Heart left ventricle (tissue), 16 donors: ENCODE data around the gene GIMAP4. TPM values are rescaled to one million over a fixed set of nuclear protein-coding genes. Genes with fewer than 3 reads are reported as not detected.
A peak's percentile ranks its signal among the peaks of the same experiment; 100 is the strongest.
"Not testable (repeated sequence)": the region's sequence is repeated elsewhere in the genome, so short reads cannot be mapped to it uniquely, and the experiment has no call there.

Source experiments
- ATAC-seq, 4 donors: fragments of 200-7000 bp; cut with Tn5 transposase; one replicate each; pipeline ENCODE4 v1.9.1; 2020 to 2022; ENCODE audit warnings: moderate library complexity in 4 of 4, mild to moderate bottlenecking in 3 of 4, moderate number of reproducible peaks in 1 of 4
- DNase-seq, 5 donors: peaks; one replicate each; pipeline ENCODE4 v3.0.0-alpha.2; 2020
- H3K27ac ChIP-seq, 12 donors: fragments of 200-600 bp; sonication (generic) in 4 of 12; one replicate each; pipeline versions ENCODE4 v1.5.0 to v1.8.0; 2016 to 2022; ENCODE audit warnings: mild to moderate bottlenecking in 2 of 12
- H3K27me3 ChIP-seq, 9 donors: fragments of 200-600 bp; sonication (generic) in 2 of 9; one replicate each; pipeline versions ENCODE4 v1.5.1 to v1.8.0; 2016 to 2022; ENCODE audit warnings: mild to moderate bottlenecking in 3 of 9
- H3K36me3 ChIP-seq, 9 donors: fragments of 200-600 bp; sonication (generic) in 2 of 9; one replicate each; pipeline versions ENCODE4 v1.5.0 to v1.8.0; 2018 to 2022; ENCODE audit warnings: mild to moderate bottlenecking in 2 of 9
- H3K4me1 ChIP-seq, 12 donors: fragments of 200-600 bp; sonication (generic) in 4 of 12; one replicate each; pipeline versions ENCODE4 v1.5.0 to v1.8.0; 2016 to 2022; ENCODE audit warnings: mild to moderate bottlenecking in 3 of 12
- H3K4me3 ChIP-seq, 12 donors: fragments of 200-600 bp; sonication (generic) in 4 of 12; one replicate each; pipeline versions ENCODE4 v1.5.0 to v1.8.0; 2017 to 2022; ENCODE audit warnings: mild to moderate bottlenecking in 9 of 12, moderate library complexity in 4 of 12
- H3K9me3 ChIP-seq, 12 donors: fragments of 200-600 bp; sonication (generic) in 4 of 12; one replicate each; pipeline versions ENCODE4 v1.5.0 to v1.8.0; 2016 to 2022; ENCODE audit warnings: mild to moderate bottlenecking in 1 of 12
- POLR2A ChIP-seq, 2 donors: fragments of 450-650 bp; IDR thresholded peaks; one replicate each; pipeline ENCODE4 v1.6.1; 2017; ENCODE audit warnings: antibody characterized with exemption in 2 of 2, mild to moderate bottlenecking in 2 of 2, moderate library complexity in 2 of 2
- WGBS, 4 donors: extraction: QIAGEN DNeasy Blood & Tissue Kit in 2 of 4; methylation state at CpG; one replicate each; pipeline versions ENCODE4 v1.1.5 to v1.1.7; 2013 to 2018; 5-methylcytosine and 5-hydroxymethylcytosine counted together
- intact Hi-C, 10 donors: fragments of 100-400 bp; cut with DNase I; formaldehyde crosslinking; loops; one replicate each; pipeline versions ENCODE4 v1.11.1 to v1.14.2; 2022
- polyA plus RNA-seq, 2 donors: library from polyadenylated mRNA; stranded (reverse); fragments of 200-250 nt; gene quantifications; one replicate each; pipeline ENCODE4 v1.2.3, GENCODE V29; 2013
- total RNA-seq, 9 donors: library from RNA; depleted of rRNA in 2 of 9; stranded (reverse); fragments of >200 nt in 2 of 9; fragmentation: NEBNext Ultra II Directional in 3 of 9; extraction: Animal tissue kit (Norgen Biotek cat#: 25700) in 3 of 9; gene quantifications; one replicate each; pipeline versions ENCODE4 v1.1.0 to v1.2.4, GENCODE V29; 2016 to 2023
- TF ChIP-seq, protein P1 (sequence below), 12 donors: fragments of 200-600 bp; sonication (generic) in 4 of 12; IDR thresholded peaks; one replicate each; pipeline versions ENCODE4 v1.5.0 to v1.8.0; 2018 to 2022; ENCODE audit warnings: antibody characterized with exemption in 12 of 12, mild to moderate bottlenecking in 5 of 12
- donor health status: ischemic (EF 13 %, LVEDD 7.1; RV severe dilation, severe dysfunction).
- donor health status: healthy with polysubstance abuse.
- donor health status: DM: no; HTN: yes; CAD: no.
- donor health status: DM: no; HTN: no; CAD: no.
- donor health status: ischemic (EF 25% LVEDD 6.9; RV normal size, moderate dysfunction).
- donor health status: ischemic (EF 25% LVEDD 5.7; RV mildly dilated, moderate dysfunction).
- donor health status: healthy.
- donor health status: DM: yes; HTN: yes; CAD: no.
- donor health status: ischemic (EF 35%, LVEDD 5.7; RV mildly dilated, moderate dysfunction).
- donor health status: nonischemic (EF 11% LVEDD 7.7; RV severe dilation, severe dysfunction).
- donor health status: DM: yes; HTN: yes; CAD: no.
- donor health status: PGD.
- donor health status: ischemic (EF 29% LVEDD 5.4; RV normal size, mild dysfunction).
- donor health status: nonischemic (EF 23%, LVEDD 6.1; RV moderate dilation, normal function).

The GIMAP4 gene
- total and polyA plus RNA-seq, 11 donors: 25.1 to 80.2 (median 35.2) TPM

DNA sequence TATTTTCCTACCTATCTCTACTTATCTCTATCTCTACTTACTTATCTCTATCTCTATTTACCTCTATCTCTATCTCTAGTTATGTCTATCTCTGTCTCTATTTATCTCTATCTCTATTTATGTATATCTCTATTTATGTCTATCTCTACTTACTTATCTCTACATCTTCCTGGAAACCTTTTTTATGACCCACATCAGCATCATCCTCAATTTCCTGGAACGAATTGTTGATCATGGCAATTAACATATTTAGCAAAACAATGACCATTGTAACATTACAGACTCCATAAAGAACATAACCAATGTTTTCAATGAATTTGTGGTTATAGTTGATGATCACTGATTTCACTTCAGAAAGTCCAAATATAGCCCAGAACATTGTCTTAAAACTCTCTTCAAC lies 46.7 kb downstream of the GIMAP4 start:
- 52 to 67% (median 59%) methylated on average over 1 of the region's 1 CpG for WGBS, 4 donors
- no peak overlapping the region for H3K4me3 ChIP-seq
- no peak overlapping the region for H3K27ac ChIP-seq
- intact Hi-C loops: no loop called here
- peaks cover 0 to 6% (median 0%) of the 10 kb centered on the region in 12 donors for H3K4me1 ChIP-seq
- ATAC-seq (no peak), DNase-seq (no peak)
- no peaks in the 10 kb centered on the region for H3K27me3 ChIP-seq
- H3K36me3 ChIP-seq: no peaks in the 10 kb centered on the region
- no peaks in the 10 kb centered on the region for H3K9me3 ChIP-seq
- no peak for TF ChIP-seq POLR2A (IDR thresholded peaks at IDR 0.05)
- TF ChIP-seq, protein P1, sequence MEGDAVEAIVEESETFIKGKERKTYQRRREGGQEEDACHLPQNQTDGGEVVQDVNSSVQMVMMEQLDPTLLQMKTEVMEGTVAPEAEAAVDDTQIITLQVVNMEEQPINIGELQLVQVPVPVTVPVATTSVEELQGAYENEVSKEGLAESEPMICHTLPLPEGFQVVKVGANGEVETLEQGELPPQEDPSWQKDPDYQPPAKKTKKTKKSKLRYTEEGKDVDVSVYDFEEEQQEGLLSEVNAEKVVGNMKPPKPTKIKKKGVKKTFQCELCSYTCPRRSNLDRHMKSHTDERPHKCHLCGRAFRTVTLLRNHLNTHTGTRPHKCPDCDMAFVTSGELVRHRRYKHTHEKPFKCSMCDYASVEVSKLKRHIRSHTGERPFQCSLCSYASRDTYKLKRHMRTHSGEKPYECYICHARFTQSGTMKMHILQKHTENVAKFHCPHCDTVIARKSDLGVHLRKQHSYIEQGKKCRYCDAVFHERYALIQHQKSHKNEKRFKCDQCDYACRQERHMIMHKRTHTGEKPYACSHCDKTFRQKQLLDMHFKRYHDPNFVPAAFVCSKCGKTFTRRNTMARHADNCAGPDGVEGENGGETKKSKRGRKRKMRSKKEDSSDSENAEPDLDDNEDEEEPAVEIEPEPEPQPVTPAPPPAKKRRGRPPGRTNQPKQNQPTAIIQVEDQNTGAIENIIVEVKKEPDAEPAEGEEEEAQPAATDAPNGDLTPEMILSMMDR (IDR thresholded peaks at IDR 0.05): no peak

DNA sequence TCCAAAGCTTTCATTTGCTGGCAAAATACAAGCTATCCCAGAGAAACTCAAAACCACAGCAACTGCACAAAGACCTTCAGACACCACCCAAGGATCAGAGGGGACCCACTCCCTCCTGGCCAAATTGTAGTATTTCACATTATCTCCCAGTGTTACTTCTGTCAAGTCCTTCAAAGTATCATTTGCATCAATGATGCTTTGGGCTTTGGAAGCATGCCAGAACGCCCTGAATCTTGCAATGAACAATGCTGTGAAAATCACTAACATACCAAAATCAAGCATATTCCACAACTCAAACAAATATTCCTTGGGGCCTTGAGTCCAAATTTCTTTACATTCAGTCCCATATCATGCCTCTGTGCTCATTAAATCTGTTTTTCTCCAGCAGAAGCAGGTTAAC lies 47.2 kb downstream of the GIMAP4 start:
- H3K36me3 ChIP-seq, intact Hi-C loops, H3K27ac ChIP-seq, H3K4me3 ChIP-seq, ATAC-seq, H3K4me1 ChIP-seq, H3K9me3 ChIP-seq, H3K27me3 ChIP-seq, DNase-seq: not testable (repeated sequence)
- WGBS, 4 donors: 67 to 91% (median 84%) methylated on average over 1 of the region's 1 CpG

DNA sequence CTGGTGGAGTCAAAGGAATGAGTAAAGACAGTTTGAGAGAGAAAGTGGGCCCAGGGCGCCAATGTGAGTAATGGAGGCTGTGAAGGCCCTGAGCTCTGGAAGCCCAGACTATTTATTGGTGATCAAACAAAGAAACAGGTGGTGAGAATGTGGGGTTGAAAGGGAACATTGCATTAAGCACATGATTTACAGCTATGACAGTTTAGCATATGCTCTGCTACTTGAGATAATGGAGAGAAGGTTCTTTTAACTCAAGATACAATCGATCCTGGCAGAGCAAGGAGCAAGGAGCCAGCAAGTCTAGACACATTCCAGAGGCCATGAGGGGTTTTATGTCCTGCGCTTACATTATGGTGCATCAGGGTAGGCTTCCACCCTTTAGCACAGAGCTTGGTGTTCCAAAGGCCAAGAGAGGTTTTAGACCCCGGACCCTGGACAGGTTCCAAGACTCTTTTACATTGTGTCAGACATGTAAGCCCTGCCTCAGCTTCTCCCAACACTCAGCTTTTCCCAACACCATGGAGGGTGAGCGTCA lies 48.1 kb downstream of the GIMAP4 start:
- peak in 1 of 5 donors; percentile 23 for DNase-seq
- intact Hi-C loops, H3K27ac ChIP-seq, ATAC-seq, H3K4me3 ChIP-seq, H3K36me3 ChIP-seq, H3K4me1 ChIP-seq, H3K9me3 ChIP-seq, H3K27me3 ChIP-seq: not testable (repeated sequence)
- WGBS, 4 donors: 69 to 81% (median 77%) methylated on average over 5 of the region's 5 CpGs

DNA sequence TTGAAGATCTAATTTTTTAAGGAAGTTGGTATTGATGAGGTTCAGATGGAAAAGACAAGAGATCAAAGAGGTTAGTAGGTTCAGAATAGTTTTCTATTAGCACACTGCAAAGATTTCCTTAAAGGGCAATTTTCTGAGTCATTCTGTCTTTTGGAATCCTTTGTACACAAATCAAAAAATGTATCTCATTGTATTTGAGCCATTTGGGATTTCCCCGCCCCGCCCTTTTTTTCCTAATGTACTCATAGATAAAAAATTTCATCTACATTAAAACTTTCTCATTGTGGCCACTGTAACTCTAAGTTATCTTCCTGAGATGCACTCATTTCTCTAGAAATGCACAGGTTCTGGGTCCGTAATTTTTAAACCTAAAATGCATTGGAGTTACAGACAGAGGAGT lies 52.9 kb downstream of the GIMAP4 start:
- DNase-seq (no peak), ATAC-seq (peak in 1 of 4 donors; percentile 20)
- no peak overlapping the region for H3K4me3 ChIP-seq
- 76 to 94% (median 85%) methylated on average over 3 of the region's 3 CpGs for WGBS, 4 donors
- H3K36me3 ChIP-seq: no peaks in the 10 kb centered on the region
- H3K9me3 ChIP-seq: no peaks in the 10 kb centered on the region
- H3K4me1 ChIP-seq: peaks cover 0 to 7% (median 0%) of the 10 kb centered on the region in 12 donors
- intact Hi-C loops: loop anchor here in 1 of 10 donors (10.0 kb wide), 1 partner anchor 145 kb away; no protein-coding TSS in a partner anchor
- peak overlapping the region in 6 of 12 donors; percentile 1 to 39 (median 21) for H3K27ac ChIP-seq
- no peaks in the 10 kb centered on the region for H3K27me3 ChIP-seq
- TF ChIP-seq POLR2A (IDR thresholded peaks at IDR 0.05): no peak
- TF ChIP-seq, protein P1 (IDR thresholded peaks at IDR 0.05): no peak

DNA sequence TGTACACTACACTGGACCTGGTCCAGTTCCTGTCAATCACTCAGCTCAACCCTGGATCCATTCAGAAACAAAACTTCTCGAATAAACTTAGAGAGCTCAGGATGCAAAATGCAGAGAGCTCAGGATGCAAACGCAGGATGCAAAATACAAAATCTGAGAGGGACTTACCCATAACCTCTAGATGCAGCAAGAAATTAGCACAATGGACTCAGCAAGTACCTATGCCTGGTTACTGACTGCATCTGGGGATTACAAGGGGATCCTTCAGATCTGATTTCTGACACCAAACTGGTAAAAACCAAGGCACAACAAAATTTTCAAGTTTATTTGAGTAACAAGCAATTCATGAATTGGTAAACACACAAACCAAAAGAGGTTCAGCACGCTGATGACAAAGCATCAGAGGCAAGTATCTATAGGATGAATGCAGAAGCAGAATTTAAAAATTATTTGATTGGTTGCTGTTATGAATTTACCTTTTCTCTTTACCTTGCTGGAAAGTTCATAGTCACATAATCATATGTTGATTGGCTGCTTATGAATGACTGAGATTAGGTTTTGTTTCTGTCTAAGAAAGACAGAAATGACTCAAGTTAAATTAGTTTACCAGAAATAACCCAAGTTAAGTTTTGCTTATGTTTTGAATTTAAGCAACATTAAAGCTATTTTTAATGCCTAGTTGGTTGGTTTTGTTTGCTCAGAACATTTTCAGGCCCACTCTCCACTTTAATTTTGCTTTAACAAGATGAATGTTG lies 53.6 kb downstream of the GIMAP4 start:
- Histone ChIP-seq H3K27me3 (no peaks in the 10 kb centered on the region), H3K27ac (peak overlapping the region in 8 of 12 donors; percentile 2 to 39 (median 35)), H3K4me1 (peaks cover 0 to 7% (median 0%) of the 10 kb centered on the region in 12 donors), H3K36me3 (peaks cover 0 to 4% (median 0%) of the 10 kb centered on the region in 9 donors), H3K4me3 (no peak overlapping the region), H3K9me3 (no peaks in the 10 kb centered on the region)
- DNase-seq (no peak), ATAC-seq (no peak)
- intact Hi-C loops: loop anchor here in 1 of 10 donors (10.0 kb wide), 1 partner anchor 146 kb away; no protein-coding TSS in a partner anchor
- WGBS, 4 donors: 69 to 76% (median 73%) methylated on average over 3 of the region's 3 CpGs
- TF ChIP-seq POLR2A (IDR thresholded peaks at IDR 0.05): no peak
